Liver (tissue), 9 donors: ENCODE measurements around the gene JPH3. TPM values are rescaled to one million over a fixed set of nuclear protein-coding genes. Genes with fewer than 3 reads are reported as not detected.

Source experiments
- DNase-seq: peaks from one replicate; pipeline ENCODE4 v3.0.0-alpha.2; 2017; ENCODE audit warnings: low spot score
- H3K27ac ChIP-seq, 2 donors: one replicate each; pipeline ENCODE4 v1.7.0; 2013; ENCODE audit warnings: inconsistent platforms in 2 of 2, low read length in 2 of 2, control low read depth in 1 of 2, low read depth in 1 of 2, mild to moderate bottlenecking in 1 of 2
- H3K27me3 ChIP-seq, 4 donors: one replicate each; pipeline versions ENCODE4 v1.6.1 to v1.7.0; 2013; ENCODE audit warnings: low read length in 3 of 4, inconsistent platforms in 1 of 4, mild to moderate bottlenecking in 1 of 4, moderate library complexity in 1 of 4; ENCODE audit not compliant: control insufficient read depth in 4 of 4, insufficient read depth in 4 of 4
- H3K36me3 ChIP-seq, 4 donors: one replicate each; pipeline versions ENCODE4 v1.6.1 to v1.7.0; 2013; ENCODE audit warnings: low read length in 3 of 4, mild to moderate bottlenecking in 3 of 4, low read depth in 1 of 4, moderate library complexity in 1 of 4; ENCODE audit not compliant: control insufficient read depth in 4 of 4, insufficient read depth in 3 of 4
- H3K4me1 ChIP-seq, 4 donors: one replicate each; pipeline versions ENCODE4 v1.6.1 to v1.7.0; 2013; ENCODE audit warnings: low read length in 3 of 4, mild to moderate bottlenecking in 3 of 4, moderate library complexity in 1 of 4; ENCODE audit not compliant: control insufficient read depth in 4 of 4, insufficient read depth in 4 of 4
- H3K4me3 ChIP-seq, 3 donors: one replicate each; pipeline versions ENCODE4 v1.6.1 to v1.7.0; 2013; ENCODE audit warnings: low read length in 3 of 3, control low read depth in 1 of 3, low read depth in 1 of 3, mild to moderate bottlenecking in 1 of 3
- H3K9ac ChIP-seq, 2 donors: one replicate each; pipeline ENCODE4 v1.7.0; 2013; ENCODE audit warnings: low read length in 2 of 2, mild to moderate bottlenecking in 2 of 2, moderate library complexity in 2 of 2, control low read depth in 1 of 2, low read depth in 1 of 2
- H3K9me3 ChIP-seq, 4 donors: one replicate each; pipeline versions ENCODE4 v1.6.1 to v1.7.0; 2013; ENCODE audit warnings: low read length in 3 of 4; ENCODE audit not compliant: control insufficient read depth in 4 of 4
- EGR1 ChIP-seq, 2 donors: IDR thresholded peaks; 2 replicates each; pipeline ENCODE4 v1.6.1; 2016 to 2018; ENCODE audit warnings: antibody characterized with exemption in 2 of 2, low read depth in 2 of 2
- FOXA1 ChIP-seq: IDR thresholded peaks from 2 replicates; pipeline ENCODE4 v1.6.1; 2016; ENCODE audit warnings: antibody characterized with exemption
- FOXA2 ChIP-seq: IDR thresholded peaks from 2 replicates; pipeline ENCODE4 v1.6.1; 2016; ENCODE audit warnings: antibody characterized with exemption
- GABPA ChIP-seq, 2 donors: IDR thresholded peaks in 1 of 2; conservative IDR thresholded peaks in 1 of 2; 2 replicates each; pipeline ENCODE4 v1.6.1; 2016; ENCODE audit warnings: antibody characterized with exemption in 2 of 2, mild to moderate bottlenecking in 1 of 2, moderate library complexity in 1 of 2
- HNF4G ChIP-seq: IDR thresholded peaks from 2 replicates; pipeline ENCODE4 v1.6.1; 2016; ENCODE audit warnings: antibody characterized with exemption
- NR2F2 ChIP-seq: IDR thresholded peaks from 2 replicates; pipeline ENCODE4 v1.6.1; 2016; ENCODE audit warnings: antibody characterized with exemption
- RAD21 ChIP-seq, 2 donors: IDR thresholded peaks; 2 replicates each; pipeline ENCODE4 v1.6.1; 2016; ENCODE audit warnings: antibody characterized with exemption in 2 of 2, mild to moderate bottlenecking in 2 of 2
- RXRA ChIP-seq, 2 donors: IDR thresholded peaks; 2 replicates each; pipeline ENCODE4 v1.6.1; 2017 to 2018; ENCODE audit warnings: antibody characterized with exemption in 2 of 2, mild to moderate bottlenecking in 1 of 2
- SP1 ChIP-seq: IDR thresholded peaks from 2 replicates; pipeline ENCODE4 v1.6.1; 2018; ENCODE audit warnings: antibody characterized with exemption, mild to moderate bottlenecking
- TAF1 ChIP-seq: conservative IDR thresholded peaks from 2 replicates; pipeline ENCODE4 v1.6.1; 2016; ENCODE audit warnings: antibody characterized with exemption, mild to moderate bottlenecking
- YY1 ChIP-seq: IDR thresholded peaks from 2 replicates; pipeline ENCODE4 v1.6.1; 2016; ENCODE audit warnings: antibody characterized with exemption, mild to moderate bottlenecking
- ZBTB33 ChIP-seq: IDR thresholded peaks from 2 replicates; pipeline ENCODE4 v1.6.1; 2016; ENCODE audit warnings: antibody characterized with exemption
- WGBS: extraction: QIAGEN DNeasy Blood & Tissue Kit; methylation state at CpG from one replicate; pipeline ENCODE4 v1.1.7; 2013; 5-methylcytosine and 5-hydroxymethylcytosine counted together
- polyA plus RNA-seq, 2 donors: library from polyadenylated mRNA; stranded (reverse) in 1 of 2; unstranded in 1 of 2; fragments of 200-250 nt in 1 of 2; fragments of >200 nt in 1 of 2; fragmentation: Nextera tagmentation in 1 of 2; extraction: Ambion mirVana in 1 of 2; gene quantifications; one replicate each; pipeline versions ENCODE4 v1.2.1 to v1.2.3, GENCODE V29; 2013 to 2015
- total RNA-seq, 2 donors: library from RNA; depleted of rRNA; stranded (reverse); fragments of >200 nt; gene quantifications; one replicate each; pipeline ENCODE4 v1.2.3, GENCODE V29; 2014
- TF ChIP-seq, protein P1 (sequence below): fragments of 150-350 bp; IDR thresholded peaks from 2 replicates; pipeline ENCODE4 v1.5.1; 2017; ENCODE audit warnings: improper control_type of control experiment, low read depth, low read length; ENCODE audit not compliant: missing input control
- TF ChIP-seq, protein P2 (sequence below): IDR thresholded peaks from 2 replicates; pipeline ENCODE4 v1.6.1; 2016; ENCODE audit warnings: antibody characterized with exemption, mild to moderate bottlenecking
- TF ChIP-seq, protein P3 (sequence below): IDR thresholded peaks from 2 replicates; pipeline ENCODE4 v1.6.1; 2016; ENCODE audit warnings: antibody characterized with exemption
- donor health status: healthy.
- donor health status: healthy.
- donor health status: healthy.
- donor health status: healthy.
- donor health status: healthy.

JPH3 gene
- total and polyA plus RNA-seq, 4 donors = under 0.01 to 0.09 (median 0.04) TPM

DNA sequence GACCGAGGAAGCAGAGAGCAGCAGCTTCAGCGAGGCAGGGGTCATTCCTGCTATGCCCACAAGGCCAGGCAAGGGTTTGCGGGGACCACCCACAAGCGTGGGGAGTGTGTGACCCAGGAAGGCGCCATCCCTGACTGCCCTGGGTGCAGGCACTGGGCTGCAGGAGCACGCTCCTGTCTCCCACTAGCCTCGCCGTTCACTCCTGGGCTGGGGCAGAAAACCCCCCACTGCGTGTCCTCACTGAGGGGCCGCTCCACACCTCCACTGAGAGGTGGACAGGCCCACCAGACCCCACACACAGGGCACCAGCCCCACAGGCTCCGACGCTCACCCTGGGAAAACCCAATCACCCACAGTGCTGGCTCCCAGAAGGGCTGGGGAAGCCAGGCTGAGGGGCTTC, 107.4 kb downstream of the JPH3 start:
- WGBS = 97% methylated on average over 12 of the region's 12 CpGs
- no peaks in the 10 kb centered on the region for H3K4me1 ChIP-seq
- no peak overlapping the region for H3K27ac ChIP-seq
- H3K27me3 ChIP-seq = no peaks in the 10 kb centered on the region
- H3K4me3 ChIP-seq = no peak overlapping the region
- H3K36me3 ChIP-seq = peaks cover 3 to 52% (median 18%) of the 10 kb centered on the region in 4 donors
- no peak overlapping the region for H3K9ac ChIP-seq
- no peak for DNase-seq
- TF ChIP-seq FOXA2 = no peak
- TF ChIP-seq, protein P1, sequence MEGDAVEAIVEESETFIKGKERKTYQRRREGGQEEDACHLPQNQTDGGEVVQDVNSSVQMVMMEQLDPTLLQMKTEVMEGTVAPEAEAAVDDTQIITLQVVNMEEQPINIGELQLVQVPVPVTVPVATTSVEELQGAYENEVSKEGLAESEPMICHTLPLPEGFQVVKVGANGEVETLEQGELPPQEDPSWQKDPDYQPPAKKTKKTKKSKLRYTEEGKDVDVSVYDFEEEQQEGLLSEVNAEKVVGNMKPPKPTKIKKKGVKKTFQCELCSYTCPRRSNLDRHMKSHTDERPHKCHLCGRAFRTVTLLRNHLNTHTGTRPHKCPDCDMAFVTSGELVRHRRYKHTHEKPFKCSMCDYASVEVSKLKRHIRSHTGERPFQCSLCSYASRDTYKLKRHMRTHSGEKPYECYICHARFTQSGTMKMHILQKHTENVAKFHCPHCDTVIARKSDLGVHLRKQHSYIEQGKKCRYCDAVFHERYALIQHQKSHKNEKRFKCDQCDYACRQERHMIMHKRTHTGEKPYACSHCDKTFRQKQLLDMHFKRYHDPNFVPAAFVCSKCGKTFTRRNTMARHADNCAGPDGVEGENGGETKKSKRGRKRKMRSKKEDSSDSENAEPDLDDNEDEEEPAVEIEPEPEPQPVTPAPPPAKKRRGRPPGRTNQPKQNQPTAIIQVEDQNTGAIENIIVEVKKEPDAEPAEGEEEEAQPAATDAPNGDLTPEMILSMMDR = no peak
- no peak for TF ChIP-seq GABPA (IDR thresholded peaks at IDR 0.05 in 1 of 2, conservative IDR thresholded peaks at IDR 0.05 in 1 of 2)
- TF ChIP-seq TAF1 = no peak
- no peak for TF ChIP-seq RAD21 (IDR thresholded peaks at IDR 0.05)
- TF ChIP-seq, protein P2, sequence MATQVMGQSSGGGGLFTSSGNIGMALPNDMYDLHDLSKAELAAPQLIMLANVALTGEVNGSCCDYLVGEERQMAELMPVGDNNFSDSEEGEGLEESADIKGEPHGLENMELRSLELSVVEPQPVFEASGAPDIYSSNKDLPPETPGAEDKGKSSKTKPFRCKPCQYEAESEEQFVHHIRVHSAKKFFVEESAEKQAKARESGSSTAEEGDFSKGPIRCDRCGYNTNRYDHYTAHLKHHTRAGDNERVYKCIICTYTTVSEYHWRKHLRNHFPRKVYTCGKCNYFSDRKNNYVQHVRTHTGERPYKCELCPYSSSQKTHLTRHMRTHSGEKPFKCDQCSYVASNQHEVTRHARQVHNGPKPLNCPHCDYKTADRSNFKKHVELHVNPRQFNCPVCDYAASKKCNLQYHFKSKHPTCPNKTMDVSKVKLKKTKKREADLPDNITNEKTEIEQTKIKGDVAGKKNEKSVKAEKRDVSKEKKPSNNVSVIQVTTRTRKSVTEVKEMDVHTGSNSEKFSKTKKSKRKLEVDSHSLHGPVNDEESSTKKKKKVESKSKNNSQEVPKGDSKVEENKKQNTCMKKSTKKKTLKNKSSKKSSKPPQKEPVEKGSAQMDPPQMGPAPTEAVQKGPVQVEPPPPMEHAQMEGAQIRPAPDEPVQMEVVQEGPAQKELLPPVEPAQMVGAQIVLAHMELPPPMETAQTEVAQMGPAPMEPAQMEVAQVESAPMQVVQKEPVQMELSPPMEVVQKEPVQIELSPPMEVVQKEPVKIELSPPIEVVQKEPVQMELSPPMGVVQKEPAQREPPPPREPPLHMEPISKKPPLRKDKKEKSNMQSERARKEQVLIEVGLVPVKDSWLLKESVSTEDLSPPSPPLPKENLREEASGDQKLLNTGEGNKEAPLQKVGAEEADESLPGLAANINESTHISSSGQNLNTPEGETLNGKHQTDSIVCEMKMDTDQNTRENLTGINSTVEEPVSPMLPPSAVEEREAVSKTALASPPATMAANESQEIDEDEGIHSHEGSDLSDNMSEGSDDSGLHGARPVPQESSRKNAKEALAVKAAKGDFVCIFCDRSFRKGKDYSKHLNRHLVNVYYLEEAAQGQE = no peak
- TF ChIP-seq RXRA (IDR thresholded peaks at IDR 0.05) = no peak
- TF ChIP-seq SP1 = no peak
- no peak for TF ChIP-seq ZBTB33
- no peak for TF ChIP-seq FOXA1
- no peak for TF ChIP-seq NR2F2
- TF ChIP-seq YY1 = no peak
- TF ChIP-seq HNF4G = no peak
- H3K9me3 ChIP-seq = no peaks in the 10 kb centered on the region

DNA sequence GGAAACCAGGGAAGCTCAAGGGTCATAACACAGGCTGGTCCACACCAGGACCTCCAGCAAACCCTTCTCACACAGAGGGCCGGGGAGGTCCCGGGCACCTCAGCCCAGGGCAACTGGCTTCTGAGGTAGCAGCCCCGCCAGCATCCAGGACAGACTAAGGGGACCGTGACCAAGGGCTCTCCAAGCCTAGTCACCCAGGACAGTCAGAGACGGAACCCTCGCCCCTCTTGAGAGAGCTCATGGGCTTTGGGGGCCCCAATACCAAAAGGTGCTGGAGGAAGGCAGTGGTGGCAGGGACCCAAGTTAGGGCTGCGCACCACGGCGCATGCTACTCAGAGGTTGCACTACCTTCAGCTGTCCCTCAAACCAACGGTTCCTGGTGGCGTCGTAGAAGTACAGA, 108.6 kb downstream of the JPH3 start:
- peaks cover 3 to 58% (median 18%) of the 10 kb centered on the region in 4 donors for H3K36me3 ChIP-seq
- no peak for TF ChIP-seq TAF1
- no peak for TF ChIP-seq EGR1 (IDR thresholded peaks at IDR 0.05; ENCODE audit: low read depth in 2 of 2)
- TF ChIP-seq GABPA (IDR thresholded peaks at IDR 0.05 in 1 of 2, conservative IDR thresholded peaks at IDR 0.05 in 1 of 2) = no peak
- TF ChIP-seq, protein P3, sequence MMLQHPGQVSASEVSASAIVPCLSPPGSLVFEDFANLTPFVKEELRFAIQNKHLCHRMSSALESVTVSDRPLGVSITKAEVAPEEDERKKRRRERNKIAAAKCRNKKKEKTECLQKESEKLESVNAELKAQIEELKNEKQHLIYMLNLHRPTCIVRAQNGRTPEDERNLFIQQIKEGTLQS = no peak
- no peak for TF ChIP-seq NR2F2
- TF ChIP-seq, protein P1 = no peak
- TF ChIP-seq HNF4G = no peak
- no peak for TF ChIP-seq RAD21 (IDR thresholded peaks at IDR 0.05)

More for the DNA sequence above, 108.6 kb downstream of the JPH3 start:
- Histone ChIP-seq H3K9ac (no peak overlapping the region), H3K27ac (no peak overlapping the region), H3K27me3 (no peaks in the 10 kb centered on the region), H3K9me3 (no peaks in the 10 kb centered on the region), H3K4me3 (no peak overlapping the region), H3K4me1 (no peaks in the 10 kb centered on the region)
- 96% methylated on average over 12 of the region's 12 CpGs for WGBS
- no peak for DNase-seq
